Measurements from ENCODE around the gene IGF2R. TPM values are rescaled to one million over a fixed set of nuclear protein-coding genes. Genes with fewer than 3 reads are reported as not detected.

The IGF2R gene
- total and polyA plus RNA-seq, 2 experiments from 2014 or later = 8.1 to 30.9 TPM

DNA sequence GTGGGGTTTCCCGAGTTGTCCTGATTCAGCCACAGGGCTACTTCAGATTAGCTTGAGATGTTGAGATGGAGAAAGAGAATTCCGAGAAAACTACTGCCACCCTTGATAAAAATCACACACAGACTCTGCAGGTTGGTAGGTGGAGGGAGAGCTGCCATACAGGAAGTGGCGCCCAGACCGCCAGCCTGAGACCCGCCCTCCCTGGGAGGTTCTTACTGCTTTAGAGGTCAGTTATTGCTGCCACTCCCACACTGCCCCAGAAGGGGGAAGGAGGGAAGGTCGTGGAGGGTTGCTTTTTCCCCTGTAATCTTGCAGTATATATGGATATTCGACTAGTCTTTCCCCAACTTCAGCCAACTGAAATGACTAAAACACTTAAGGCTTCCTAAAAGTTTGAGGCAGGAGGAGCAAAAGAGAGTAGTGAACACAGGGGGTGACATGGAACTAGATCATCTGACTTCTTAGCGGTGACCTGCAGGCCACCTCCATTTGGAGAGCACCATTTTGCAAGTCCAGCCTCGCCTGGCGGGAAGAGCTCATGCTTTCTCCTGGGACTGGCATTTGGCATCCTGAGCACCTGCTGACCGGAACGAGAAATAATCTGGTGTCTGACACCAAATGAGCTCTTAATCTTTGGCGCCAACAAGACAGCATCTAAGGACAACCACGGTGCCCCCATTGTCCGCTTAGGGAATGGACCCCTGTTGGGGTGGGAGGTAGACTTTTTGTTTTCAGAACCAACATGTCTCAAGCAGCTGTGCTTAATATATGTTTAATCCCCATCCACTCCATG is 117.0 kb downstream of the IGF2R start:
- Histone ChIP-seq H3K4me3 (no peak overlapping the region), H3K36me3 (ENCODE audit: low read depth) (0 out of 2 replicates have a peak, but pooled peaks cover 17% of the 10 kb centered on the region), H3K9ac (no peak overlapping the region), H3F3A (ENCODE audit: insufficient read depth) (peaks cover 21% of the 10 kb centered on the region), H2AFZ (no peak overlapping the region), H3K9me2 (ENCODE audit: insufficient read depth) (no peaks in the 10 kb centered on the region), H4K20me1 (ENCODE audit: insufficient read depth) (no peaks in the 10 kb centered on the region), H3K9me3 (ENCODE audit: low read depth) (no peaks in the 10 kb centered on the region), H3K4me1 (ENCODE audit: insufficient read depth) (peaks cover 10% of the 10 kb centered on the region), H3K79me2 (ENCODE audit: insufficient read depth) (no peaks in the 10 kb centered on the region), H3K4me2 (ENCODE audit: unreplicated experiment) (no peak overlapping the region), H3K27me3 (replicated peaks; ENCODE audit: insufficient read depth) (no peaks in the 10 kb centered on the region), H3K27ac (no peak overlapping the region)
- in situ Hi-C loops (cut with MboI) = no loop called here
- TF ChIP-seq EZH2 (IDR thresholded peaks at IDR 0.05; ENCODE audit: insufficient read depth, poor library complexity, severe bottlenecking) = no peak
- TF ChIP-seq EZH2phosphoT487 (IDR thresholded peaks at IDR 0.05; ENCODE audit: insufficient read depth, low read depth) = no peak
- WGBS, 2 experiments (ENCODE audit: low coverage in 1 of 2, low lambda C conversion rate in 2 of 2, missing lambda C conversion rate in 2 of 2) = 89 to 94% methylated on average over 15 of the region's 15 CpGs
- DNase-seq = no peak

DNA sequence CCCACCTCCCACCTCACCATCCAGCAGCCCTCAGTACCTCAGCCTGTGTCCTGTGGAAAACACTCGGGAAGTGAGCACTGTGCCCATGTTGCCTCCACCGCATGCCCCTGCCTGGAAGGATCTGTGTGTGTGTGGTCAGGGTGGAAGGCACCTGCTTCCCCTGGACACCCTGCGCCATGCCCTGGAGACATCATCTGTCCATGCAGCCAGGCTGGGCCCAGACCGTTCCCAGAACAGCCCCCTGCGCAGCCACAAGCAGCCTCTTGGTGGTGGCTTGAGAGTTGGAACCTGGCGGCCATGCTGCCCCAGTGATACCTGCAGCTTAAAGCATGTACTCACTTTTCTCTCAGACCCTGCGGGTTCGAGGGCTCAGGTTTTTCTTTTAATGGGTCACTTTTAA is 117.9 kb downstream of the IGF2R start:
- Histone ChIP-seq H3K4me2 (ENCODE audit: unreplicated experiment) (no peak overlapping the region), H3F3A (ENCODE audit: insufficient read depth) (peaks cover 21% of the 10 kb centered on the region), H3K9ac (no peak overlapping the region), H2AFZ (no peak overlapping the region), H3K27me3 (replicated peaks; ENCODE audit: insufficient read depth) (no peaks in the 10 kb centered on the region), H3K79me2 (ENCODE audit: insufficient read depth) (no peaks in the 10 kb centered on the region), H3K4me3 (no peak overlapping the region), H3K27ac (no peak overlapping the region), H3K9me3 (ENCODE audit: low read depth) (no peaks in the 10 kb centered on the region), H3K4me1 (ENCODE audit: insufficient read depth) (peaks cover 10% of the 10 kb centered on the region), H3K9me2 (ENCODE audit: insufficient read depth) (no peaks in the 10 kb centered on the region), H4K20me1 (ENCODE audit: insufficient read depth) (no peaks in the 10 kb centered on the region), H3K36me3 (ENCODE audit: low read depth) (0 out of 2 replicates have a peak, but pooled peaks cover 13% of the 10 kb centered on the region)
- in situ Hi-C loops (cut with MboI) = no loop called here
- no peak for TF ChIP-seq EZH2 (IDR thresholded peaks at IDR 0.05; ENCODE audit: insufficient read depth, poor library complexity, severe bottlenecking)
- no peak for TF ChIP-seq EZH2phosphoT487 (IDR thresholded peaks at IDR 0.05; ENCODE audit: insufficient read depth, low read depth)
- DNase-seq = no peak
- WGBS, 2 experiments (ENCODE audit: low coverage in 1 of 2, low lambda C conversion rate in 2 of 2, missing lambda C conversion rate in 2 of 2) = 92 to 97% methylated on average over 7 to 8 of the region's 8 CpGs

DNA sequence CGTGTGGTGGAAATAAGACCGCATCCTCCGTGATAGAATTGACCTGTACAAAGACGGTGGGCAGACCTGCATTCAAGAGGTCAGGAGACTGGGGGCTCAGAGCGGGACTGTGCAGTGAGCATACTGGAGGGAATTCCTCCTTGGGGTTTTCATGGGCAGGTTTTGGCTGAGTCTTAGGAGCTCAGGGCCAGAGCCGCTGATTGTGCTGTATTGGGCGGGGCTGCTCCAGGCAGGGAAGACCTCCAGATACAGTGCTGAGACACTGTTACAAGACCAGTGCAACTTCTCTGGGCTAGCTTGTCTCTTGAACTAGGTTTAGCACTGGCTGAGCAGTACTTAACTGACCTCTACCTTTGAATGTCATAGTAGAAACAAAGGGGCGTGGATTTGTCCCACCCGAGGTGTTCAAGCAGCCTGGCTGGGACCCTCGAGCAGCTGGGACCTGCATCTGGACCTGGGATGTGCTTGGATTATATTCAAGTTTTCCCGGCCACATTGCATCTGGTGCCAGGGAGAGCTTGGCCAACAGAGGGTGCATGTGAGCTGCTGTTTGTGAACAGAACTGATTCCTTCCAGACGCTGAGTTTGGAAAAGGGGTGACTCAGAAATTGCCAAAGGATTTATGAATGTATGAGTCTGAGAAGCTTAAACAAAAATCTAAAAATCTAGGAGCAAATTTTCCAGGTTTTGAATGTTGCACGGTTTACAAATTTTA is 119.3 kb downstream of the IGF2R start:
- Histone ChIP-seq H3K27ac (peak overlapping the region; percentile 84), H3K36me3 (ENCODE audit: low read depth) (peaks cover 12% of the 10 kb centered on the region; the same call in 1 of the 2 replicates), H3K27me3 (replicated peaks; ENCODE audit: insufficient read depth) (no peaks in the 10 kb centered on the region), H2AFZ (peak overlapping the region; percentile 54), H3K79me2 (ENCODE audit: insufficient read depth) (no peaks in the 10 kb centered on the region), H3K9ac (peak overlapping the region; percentile 75), H3K9me2 (ENCODE audit: insufficient read depth) (no peaks in the 10 kb centered on the region), H3K4me2 (ENCODE audit: unreplicated experiment) (peak overlapping the region; percentile 68), H3K4me1 (ENCODE audit: insufficient read depth) (peaks cover 10% of the 10 kb centered on the region), H3K4me3 (peak overlapping the region; percentile 54), H3F3A (ENCODE audit: insufficient read depth) (peaks cover 21% of the 10 kb centered on the region), H4K20me1 (ENCODE audit: insufficient read depth) (no peaks in the 10 kb centered on the region), H3K9me3 (ENCODE audit: low read depth) (no peaks in the 10 kb centered on the region)
- in situ Hi-C loops (cut with MboI) = no loop called here
- peak; percentile 96 for DNase-seq
- 34 to 35% methylated on average over 13 of the region's 13 CpGs for WGBS, 2 experiments (ENCODE audit: low coverage in 1 of 2, low lambda C conversion rate in 2 of 2, missing lambda C conversion rate in 2 of 2)
- TF ChIP-seq EZH2phosphoT487 (IDR thresholded peaks at IDR 0.05; ENCODE audit: insufficient read depth, low read depth) (no peak), EZH2 (IDR thresholded peaks at IDR 0.05; ENCODE audit: insufficient read depth, poor library complexity, severe bottlenecking) (no peak)

- Histone ChIP-seq H3K4me1 (ENCODE audit: insufficient read depth) (peaks cover 10% of the 10 kb centered on the region), H3K27ac (peak overlapping the region; percentile 84), H3K27me3 (replicated peaks; ENCODE audit: insufficient read depth) (no peaks in the 10 kb centered on the region), H3K9ac (peak overlapping the region; percentile 75), H3K9me2 (ENCODE audit: insufficient read depth) (no peaks in the 10 kb centered on the region), H3K9me3 (ENCODE audit: low read depth) (no peaks in the 10 kb centered on the region), H3K36me3 (ENCODE audit: low read depth) (peaks cover 12% of the 10 kb centered on the region; the same call in 1 of the 2 replicates), H3K4me2 (ENCODE audit: unreplicated experiment) (peak overlapping the region; percentile 68), H3F3A (ENCODE audit: insufficient read depth) (peaks cover 21% of the 10 kb centered on the region), H2AFZ (peak overlapping the region; percentile 54), H3K4me3 (peak overlapping the region; percentile 54), H3K79me2 (ENCODE audit: insufficient read depth) (no peaks in the 10 kb centered on the region), H4K20me1 (ENCODE audit: insufficient read depth) (no peaks in the 10 kb centered on the region)
- DNase-seq = peak; percentile 41
- TF ChIP-seq EZH2 (IDR thresholded peaks at IDR 0.05; ENCODE audit: insufficient read depth, poor library complexity, severe bottlenecking) = no peak
- TF ChIP-seq EZH2phosphoT487 (IDR thresholded peaks at IDR 0.05; ENCODE audit: insufficient read depth, low read depth) = no peak
- in situ Hi-C loops (cut with MboI) = no loop called here
- 20 to 21% methylated on average over 21 of the region's 21 CpGs for WGBS, 2 experiments (ENCODE audit: low coverage in 1 of 2, low lambda C conversion rate in 2 of 2, missing lambda C conversion rate in 2 of 2)
These were observed 120.1 kb downstream of the IGF2R start for GRCh38 chr6:160088784-160089533.
